DND-41 (cell line): ENCODE measurements around the gene AADAT.

Source experiments
- ATAC-seq: fragments of 200-7000 bp; cut with Tn5 transposase; 3 replicates; pipeline ENCODE4 v1.9.1; 2021; ENCODE audit warnings: low read depth; ENCODE audit not compliant: insufficient read depth
- DNase-seq: peaks from one replicate; pipeline ENCODE4 v3.0.0-alpha.2; 2020
- H2AFZ ChIP-seq: 2 replicates; pipeline ENCODE4 v1.6.0; 2012; ENCODE audit warnings: low read depth, low read length
- H3K27ac ChIP-seq: 2 replicates; pipeline ENCODE4 v1.5.1; 2012; ENCODE audit warnings: low read length, inconsistent platforms
- H3K27me3 ChIP-seq: fragments of 200-600 bp; sonication (generic); 2 replicates; pipeline ENCODE4 v1.6.0; 2012; ENCODE audit warnings: low read length, mild to moderate bottlenecking, inconsistent platforms; ENCODE audit not compliant: insufficient read depth, poor library complexity
- H3K36me3 ChIP-seq: 2 replicates; pipeline ENCODE4 v1.5.1; 2012; ENCODE audit warnings: low read length, inconsistent platforms; ENCODE audit not compliant: insufficient read depth
- H3K4me1 ChIP-seq: 2 replicates; pipeline ENCODE4 v1.5.1; 2012; ENCODE audit warnings: mild to moderate bottlenecking, low read length; ENCODE audit not compliant: insufficient read depth
- H3K4me2 ChIP-seq: 2 replicates; pipeline ENCODE4 v1.6.0; 2012; ENCODE audit warnings: mild to moderate bottlenecking, moderate library complexity, low read length, inconsistent platforms; ENCODE audit not compliant: insufficient read depth
- H3K4me3 ChIP-seq, 2 experiments: fragments of 200-600 bp in 1 of 2; shearing (Covaris generic) in 1 of 2; 2 replicates each; pipeline ENCODE4 v1.5.1; 2012 to 2016; ENCODE audit warnings: inconsistent platforms in 2 of 2, low read length in 2 of 2, mild to moderate bottlenecking in 2 of 2, low read depth in 1 of 2, moderate library complexity in 1 of 2
- H3K79me2 ChIP-seq: 2 replicates; pipeline ENCODE4 v1.6.0; 2012; ENCODE audit warnings: low read length, inconsistent platforms; ENCODE audit not compliant: insufficient read depth
- H3K9ac ChIP-seq: 2 replicates; pipeline ENCODE4 v1.6.0; 2012; ENCODE audit warnings: low read depth, mild to moderate bottlenecking, inconsistent platforms, low read length, moderate library complexity
- H3K9me3 ChIP-seq: 2 replicates; pipeline ENCODE4 v1.5.1; 2012; ENCODE audit warnings: low read length, moderate library complexity, mild to moderate bottlenecking, inconsistent platforms; ENCODE audit not compliant: insufficient read depth, severe bottlenecking
- H4K20me1 ChIP-seq: 2 replicates; pipeline ENCODE4 v1.6.0; 2012; ENCODE audit warnings: low read length; ENCODE audit not compliant: insufficient read depth
- CTCF ChIP-seq: IDR thresholded peaks from 2 replicates; pipeline ENCODE4 v1.5.1; 2012; ENCODE audit warnings: borderline replicate concordance, low read length, moderate library complexity, mild to moderate bottlenecking; ENCODE audit not compliant: poor library complexity, severe bottlenecking; ENCODE audit errors: extremely low read depth
- EZH2 ChIP-seq: IDR thresholded peaks from 3 replicates; pipeline ENCODE4 v1.6.1; 2012; ENCODE audit warnings: borderline replicate concordance, low read depth, mild to moderate bottlenecking, moderate library complexity, low read length, inconsistent platforms; ENCODE audit not compliant: severe bottlenecking

AADAT gene

GRCh38 chr4:170011921-170012628 is 77.7 kb downstream of the AADAT start:
- DNase-seq (no peak), ATAC-seq (no peak)
- Histone ChIP-seq H3K27ac (no peak overlapping the region), H4K20me1 (no peaks in the 10 kb centered on the region), H3K4me3 (no peak overlapping the region), H3K4me2 (no peak overlapping the region), H3K36me3 (no peaks in the 10 kb centered on the region), H3K27me3 (no peaks in the 10 kb centered on the region), H3K9ac (no peak overlapping the region), H3K79me2 (no peaks in the 10 kb centered on the region), H3K9me3 (no peaks in the 10 kb centered on the region), H2AFZ (no peak overlapping the region), H3K4me1 (no peaks in the 10 kb centered on the region)
- TF ChIP-seq CTCF (no peak), EZH2 (no peak)
